Activated gamma-delta T cell treated with anti-CD3 and anti-CD28 coated beads, Interleukin-2, amount 50 U/mL, for 16 hours (primary cell): ENCODE results near the gene MRPL44.
A peak's percentile ranks its signal among the peaks of the same experiment; 100 is the strongest.

Experiments
- DNase-seq: peaks from one replicate; pipeline ENCODE4 v3.0.0-alpha.2; 2020; ENCODE audit warnings: low read depth

Gene MRPL44

DNA sequence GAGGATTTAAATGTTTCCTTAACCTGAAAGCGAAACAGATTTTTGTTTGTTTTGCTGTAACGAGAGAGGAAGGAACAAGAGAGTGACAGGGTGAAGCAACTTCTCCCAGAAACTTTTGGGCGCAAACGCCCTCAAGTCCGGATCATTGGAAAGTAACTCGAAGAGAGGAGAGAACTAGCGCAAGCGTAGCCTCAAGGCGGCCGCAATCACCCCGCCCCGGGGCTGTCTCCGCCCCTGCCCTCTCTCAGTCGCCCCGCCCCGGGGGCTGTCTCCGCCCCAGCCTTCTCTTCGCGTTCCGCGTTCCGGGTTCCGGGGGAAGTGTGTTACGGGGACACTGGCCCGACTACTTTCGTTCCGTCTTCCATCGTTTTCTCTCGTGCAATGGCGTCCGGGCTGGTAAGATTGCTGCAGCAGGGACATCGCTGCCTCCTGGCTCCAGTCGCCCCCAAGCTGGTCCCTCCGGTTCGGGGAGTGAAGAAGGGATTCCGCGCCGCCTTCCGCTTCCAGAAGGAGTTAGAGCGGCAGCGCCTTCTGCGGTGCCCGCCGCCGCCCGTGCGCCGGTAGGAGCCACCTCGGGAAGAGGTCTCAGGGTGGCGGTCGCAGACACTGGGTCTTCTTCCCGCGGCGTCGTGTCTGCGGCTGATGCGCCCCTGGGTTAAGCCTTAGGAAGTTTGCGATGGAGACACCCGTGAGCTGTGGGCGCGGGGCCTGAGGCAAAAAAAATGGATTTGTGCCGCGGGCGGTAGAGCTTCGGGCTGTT lies at the start of gene MRPL44:
TSS of gene MRPL44 (plus strand) at position 372 of the 760 bp plus-strand sequence. CDS start at position 382, 10 bp downstream.
- peak; percentile 95 for DNase-seq

DNA sequence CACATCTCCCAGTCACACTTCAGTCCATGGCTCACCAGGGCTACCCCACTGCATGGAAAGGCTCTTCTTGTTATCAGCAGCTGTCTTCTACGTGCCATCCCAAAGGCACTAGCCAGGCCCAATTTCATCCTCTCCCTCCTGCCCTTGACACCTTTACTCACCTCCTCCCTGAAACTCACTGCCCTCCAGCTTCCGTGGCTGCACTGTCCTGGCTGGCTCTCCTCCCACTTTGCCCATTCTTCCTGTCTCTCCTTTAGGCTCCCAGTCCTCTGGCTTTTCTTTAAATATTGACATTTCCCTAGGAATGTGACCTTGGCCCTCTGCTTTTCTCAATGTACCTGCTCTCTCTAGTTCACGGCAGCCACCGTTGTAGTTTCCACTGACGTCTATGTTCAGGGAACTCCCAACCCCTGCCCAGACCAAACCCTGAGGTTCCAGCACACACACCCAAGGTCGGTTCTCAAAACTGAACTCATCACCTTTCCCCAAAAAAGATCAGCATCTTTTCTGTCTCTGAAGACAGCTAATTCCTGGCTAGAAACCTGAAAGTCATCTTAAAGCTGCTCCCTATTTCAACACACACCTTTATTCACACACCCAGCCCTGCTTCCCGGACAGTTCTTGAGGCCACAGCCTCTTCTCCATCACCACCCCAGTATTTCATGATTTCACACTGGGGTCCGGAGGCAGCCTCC lies 48.8 kb upstream of the MRPL44 start:
- DNase-seq: no peak

DNA sequence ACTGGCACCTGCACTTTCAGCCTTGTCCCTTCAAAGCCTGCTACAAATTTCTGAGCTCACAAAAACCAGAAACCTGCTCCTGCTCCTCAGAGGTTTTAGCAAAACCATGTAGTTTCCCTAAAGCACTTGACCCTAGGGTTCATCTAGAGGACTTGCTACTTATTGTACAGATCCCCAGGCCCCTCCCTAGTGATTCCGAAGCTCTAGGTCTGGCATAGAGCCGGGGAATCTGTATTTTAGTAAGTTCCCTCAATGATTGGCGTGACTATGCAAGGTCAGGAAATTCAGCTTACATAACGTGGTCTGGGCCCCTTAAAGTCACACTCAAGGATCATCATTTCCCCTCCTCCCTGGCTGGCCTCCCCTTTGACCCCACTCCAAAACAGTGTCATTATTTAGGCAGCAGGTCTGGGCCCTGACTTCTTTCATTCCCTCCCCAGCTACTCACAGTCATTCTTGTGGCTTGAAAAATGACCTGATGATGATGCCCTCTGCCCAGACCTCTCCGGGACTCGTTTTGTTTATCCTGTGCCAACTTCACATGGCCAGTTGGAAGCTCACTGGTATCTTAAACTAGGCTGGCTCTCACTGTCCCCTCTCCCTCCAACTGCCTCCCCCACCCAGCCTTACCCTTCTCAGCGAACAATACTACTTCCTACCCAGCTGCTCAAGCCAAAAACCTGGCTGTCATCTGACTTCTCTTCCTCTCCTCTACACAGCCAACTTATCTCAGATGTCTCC lies 48.1 kb upstream of the MRPL44 start:
- no peak for DNase-seq

DNA sequence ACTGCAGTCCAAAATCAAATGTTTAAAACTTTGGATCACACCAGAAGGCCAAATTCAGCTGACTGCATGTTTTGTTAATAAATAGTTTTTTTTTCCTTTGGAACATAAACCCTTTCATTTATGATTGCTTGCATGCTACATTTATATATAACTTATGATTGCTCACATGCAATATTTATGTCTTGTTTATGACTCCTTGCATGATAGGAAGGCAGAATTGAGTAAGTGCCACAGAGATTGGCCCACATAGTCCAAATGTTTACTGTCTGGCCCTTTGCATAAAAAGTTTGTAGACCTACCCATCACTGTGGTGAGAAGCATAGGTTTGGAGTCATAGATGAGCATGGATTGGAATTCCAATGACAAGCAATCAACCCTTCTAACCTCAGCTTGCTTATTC lies 42.9 kb upstream of the MRPL44 start:
- DNase-seq: no peak

DNA sequence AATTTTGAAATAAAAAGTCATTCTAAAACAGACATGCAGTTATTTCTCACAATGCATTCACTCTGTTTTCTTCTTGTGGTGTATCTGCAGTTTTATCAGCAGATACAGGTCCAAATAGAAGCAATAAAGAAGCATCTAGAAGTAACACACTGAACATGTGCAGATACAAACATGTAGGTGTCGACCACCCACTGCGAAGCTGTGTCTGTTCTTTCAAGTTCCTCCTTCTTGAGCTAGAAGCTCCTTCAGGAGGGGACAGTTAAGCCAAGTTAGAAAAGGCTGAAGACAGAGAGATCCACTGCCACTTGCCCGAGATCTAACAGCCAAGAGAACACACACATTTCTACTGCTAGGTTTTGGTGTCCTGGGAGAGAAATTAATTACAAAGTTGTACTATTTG lies 42.2 kb upstream of the MRPL44 start:
- no peak for DNase-seq

DNA sequence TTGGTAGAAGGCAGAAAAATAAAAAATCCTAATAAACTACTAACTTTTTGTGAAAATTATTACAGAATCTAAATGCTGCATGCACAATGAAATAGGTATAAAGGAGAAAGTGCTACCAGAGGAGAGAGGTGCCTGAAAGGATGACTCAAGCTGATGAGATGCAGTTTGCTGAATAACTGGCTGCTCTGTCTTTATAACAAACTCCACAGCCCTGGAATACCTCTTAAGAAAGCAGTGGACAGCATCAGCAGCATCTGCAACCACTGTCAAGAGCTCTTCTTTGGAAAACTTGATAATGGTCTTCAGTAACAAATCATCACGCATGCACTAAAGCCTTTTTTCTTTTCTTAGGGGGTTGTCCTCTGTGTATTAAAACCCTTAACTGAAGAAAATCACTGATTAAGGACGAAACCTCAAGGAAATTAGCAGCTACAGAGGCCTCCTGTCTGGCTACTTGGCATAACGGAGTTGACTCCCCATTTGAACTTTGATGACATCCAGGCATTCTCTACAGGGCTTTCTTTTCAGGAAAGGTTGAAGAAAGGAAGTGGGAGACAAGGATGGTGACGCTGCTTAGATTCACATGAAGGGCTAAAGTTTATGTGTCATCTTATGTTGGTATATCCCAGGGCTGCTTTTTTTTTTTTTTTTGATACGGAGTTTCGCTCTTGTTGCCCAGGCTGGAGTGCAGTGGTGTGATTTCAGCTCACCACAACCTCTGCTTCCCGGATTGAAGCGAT lies 40.9 kb upstream of the MRPL44 start:
- no peak for DNase-seq

DNA sequence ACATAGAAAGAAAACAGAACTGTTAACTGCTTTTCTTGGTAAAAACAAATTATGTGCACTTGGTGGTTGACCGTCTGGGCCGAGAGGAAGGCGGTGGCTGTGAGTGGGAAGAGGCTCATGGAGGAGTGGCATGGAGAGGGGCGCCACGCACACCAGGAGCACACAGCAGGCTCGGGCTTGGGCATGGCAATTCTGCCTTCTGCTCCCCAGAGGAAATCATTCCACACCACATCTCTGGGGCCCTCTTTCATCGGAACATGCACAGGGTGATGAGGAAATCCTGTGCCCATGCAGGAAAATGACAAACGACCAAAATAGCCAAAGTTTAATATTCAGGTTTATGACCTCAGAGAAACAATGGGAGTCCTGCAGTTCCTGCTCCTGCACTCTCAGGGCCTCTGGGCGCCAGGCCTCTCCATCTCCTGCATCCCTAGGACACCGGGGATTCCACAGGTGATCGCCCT lies 38.6 kb upstream of the MRPL44 start:
- no peak for DNase-seq

DNA sequence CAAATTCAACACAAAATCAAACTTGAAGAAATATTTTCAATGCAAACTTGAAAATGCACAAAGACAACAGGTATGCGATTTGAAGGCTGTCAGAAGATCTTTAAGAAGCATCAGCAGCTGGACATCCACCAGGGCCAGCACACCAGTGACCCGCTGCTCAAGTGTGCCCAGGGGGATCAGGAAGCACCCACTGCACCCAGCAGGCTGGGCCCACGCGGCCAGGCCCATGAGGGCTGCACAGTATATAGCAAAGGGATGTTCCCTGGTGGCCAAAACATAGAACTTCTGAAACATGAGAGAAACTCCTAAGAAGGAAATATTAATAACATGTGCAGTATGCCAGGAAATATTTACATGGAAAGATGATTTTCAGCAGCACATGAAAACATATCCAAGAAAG lies 37.2 kb upstream of the MRPL44 start:
- no peak for DNase-seq

DNA sequence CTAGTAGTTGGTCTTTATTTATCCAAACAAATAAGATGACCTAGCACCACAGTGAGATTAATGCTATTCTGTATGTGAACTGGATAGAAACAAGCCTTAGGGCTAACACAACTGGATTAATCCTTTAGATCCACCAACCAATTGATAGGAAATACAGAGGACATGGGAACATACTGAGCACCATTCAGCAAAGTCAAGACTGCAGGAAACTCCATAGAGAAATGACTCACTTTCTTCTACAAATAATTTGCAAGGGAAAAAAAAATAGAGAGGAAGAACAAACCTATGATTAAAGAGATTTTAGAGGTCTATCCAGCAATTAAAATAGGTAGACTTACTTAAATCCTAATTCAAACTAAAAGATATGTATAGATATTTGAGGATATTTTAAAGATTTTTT lies 36.1 kb upstream of the MRPL44 start:
- no peak for DNase-seq

DNA sequence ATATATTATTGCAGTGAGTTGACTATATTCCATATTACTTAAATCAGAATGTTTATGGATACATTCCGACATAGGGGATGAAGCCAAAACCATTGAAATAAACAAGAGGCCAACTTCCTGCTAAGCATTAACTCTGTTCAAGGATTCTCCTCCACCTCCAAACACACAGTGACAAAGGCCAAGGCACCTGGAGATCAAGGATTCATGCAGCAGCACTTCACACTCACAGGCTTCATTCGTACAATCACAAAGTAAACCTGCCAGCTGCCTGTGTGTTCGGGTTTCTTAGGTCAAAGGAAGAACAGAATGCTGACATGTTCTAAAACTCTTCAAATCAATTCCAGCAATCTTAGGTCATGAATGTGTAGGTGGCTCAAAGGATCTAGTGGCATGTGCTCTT lies 35.0 kb upstream of the MRPL44 start:
- DNase-seq: no peak

DNA sequence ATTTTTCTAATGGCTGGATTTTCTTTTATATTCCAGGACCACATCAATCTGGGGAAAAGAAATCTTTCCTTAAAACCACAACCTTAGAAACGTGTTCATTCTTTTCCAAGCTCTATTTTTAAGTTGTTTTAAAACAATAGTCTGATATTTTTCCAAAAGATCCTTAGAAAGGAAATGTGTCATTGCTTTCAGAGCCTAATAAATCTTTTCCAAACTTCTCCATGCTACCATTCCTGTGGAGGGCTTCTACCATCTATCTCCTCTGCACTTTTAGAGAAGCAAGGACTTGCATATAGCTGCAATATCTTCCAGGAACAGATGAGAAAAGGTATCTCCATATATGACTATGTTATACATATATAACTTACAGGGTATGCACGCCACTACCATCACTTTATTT lies 33.3 kb upstream of the MRPL44 start:
- no peak for DNase-seq

DNA sequence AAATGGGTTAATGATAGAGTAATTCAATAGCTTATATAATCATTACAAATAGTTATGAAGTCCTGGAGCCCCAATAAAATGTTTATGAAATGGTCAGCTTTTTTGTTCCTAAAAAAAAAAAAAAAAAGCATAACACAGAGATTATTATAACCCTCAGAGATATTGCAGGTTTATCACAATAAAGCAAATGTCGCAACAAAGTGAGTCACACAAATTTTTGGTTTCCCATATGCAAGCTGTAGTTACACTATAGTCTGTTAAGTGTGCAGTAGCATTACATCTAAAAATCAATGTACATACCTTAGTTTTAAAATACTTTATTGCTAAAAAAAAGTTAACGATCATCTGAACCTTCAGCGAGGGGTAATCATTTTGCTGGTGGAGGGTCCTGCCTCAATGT lies 32.2 kb upstream of the MRPL44 start:
- DNase-seq: no peak

DNA sequence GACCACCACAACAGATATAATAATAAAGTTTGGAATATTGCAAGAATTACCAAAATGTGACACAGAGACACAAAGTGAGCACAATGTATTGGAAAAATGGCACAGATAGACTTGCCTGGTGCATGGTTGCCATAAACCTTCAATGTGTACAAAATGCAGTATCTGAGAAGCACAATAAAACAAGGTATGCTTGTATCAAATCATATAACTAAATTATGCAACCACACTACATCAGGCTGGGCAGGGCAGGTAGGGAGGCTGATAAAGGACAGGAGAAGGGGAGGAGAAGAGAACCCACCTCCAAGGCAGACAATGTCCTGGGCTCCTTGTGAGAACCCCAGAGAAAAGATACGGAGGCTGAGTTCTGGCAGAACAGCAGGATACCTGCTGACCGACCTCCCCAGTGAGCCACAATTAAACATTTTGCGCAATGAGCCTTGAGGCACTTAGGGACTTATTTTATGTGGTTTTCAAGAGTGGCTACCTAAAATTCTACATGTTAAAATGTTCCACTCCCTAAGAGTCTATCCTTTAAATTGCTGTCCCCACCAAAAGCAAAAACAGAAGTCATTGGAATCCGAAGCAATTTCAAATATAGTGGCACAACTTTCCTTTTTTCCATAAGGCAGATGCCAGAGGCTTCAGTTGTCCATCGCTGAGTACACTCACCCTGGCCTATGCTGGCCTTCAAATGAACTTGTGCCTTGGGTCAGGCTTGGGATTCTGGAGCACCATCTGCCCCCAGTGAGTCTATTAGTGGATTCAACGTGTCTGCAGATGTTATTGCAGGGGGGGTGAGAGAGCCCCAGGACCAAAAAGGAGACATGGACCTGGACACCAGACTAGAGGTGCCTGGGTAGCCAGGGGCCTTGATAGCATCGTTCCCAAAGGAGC lies 28.9 kb upstream of the MRPL44 start:
- DNase-seq: no peak

DNA sequence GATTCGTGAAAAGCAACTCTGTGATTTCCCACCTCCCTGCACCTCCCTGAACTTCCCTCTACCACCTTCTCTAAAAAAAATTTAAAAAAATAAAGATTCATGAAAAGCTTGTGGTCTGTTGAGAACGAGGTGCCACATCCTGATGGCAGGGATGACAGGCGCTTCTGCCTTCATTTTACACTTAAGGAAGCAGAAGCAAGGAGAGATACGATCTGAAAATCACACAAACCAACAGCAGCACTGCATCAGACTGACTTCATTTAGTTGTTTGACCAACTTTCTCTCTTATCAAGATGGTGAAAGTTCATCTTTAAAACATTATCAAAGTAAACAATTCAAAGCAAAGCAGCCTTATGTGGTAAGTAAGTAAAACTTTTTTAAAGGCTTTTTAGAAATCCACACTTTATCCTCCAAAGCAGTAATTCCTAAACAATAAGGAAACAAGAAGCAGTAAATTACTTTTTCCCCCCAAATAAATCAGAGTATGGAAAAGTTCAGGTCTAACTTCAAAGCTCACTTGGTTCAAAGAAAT lies 27.6 kb upstream of the MRPL44 start:
- no peak for DNase-seq

DNA sequence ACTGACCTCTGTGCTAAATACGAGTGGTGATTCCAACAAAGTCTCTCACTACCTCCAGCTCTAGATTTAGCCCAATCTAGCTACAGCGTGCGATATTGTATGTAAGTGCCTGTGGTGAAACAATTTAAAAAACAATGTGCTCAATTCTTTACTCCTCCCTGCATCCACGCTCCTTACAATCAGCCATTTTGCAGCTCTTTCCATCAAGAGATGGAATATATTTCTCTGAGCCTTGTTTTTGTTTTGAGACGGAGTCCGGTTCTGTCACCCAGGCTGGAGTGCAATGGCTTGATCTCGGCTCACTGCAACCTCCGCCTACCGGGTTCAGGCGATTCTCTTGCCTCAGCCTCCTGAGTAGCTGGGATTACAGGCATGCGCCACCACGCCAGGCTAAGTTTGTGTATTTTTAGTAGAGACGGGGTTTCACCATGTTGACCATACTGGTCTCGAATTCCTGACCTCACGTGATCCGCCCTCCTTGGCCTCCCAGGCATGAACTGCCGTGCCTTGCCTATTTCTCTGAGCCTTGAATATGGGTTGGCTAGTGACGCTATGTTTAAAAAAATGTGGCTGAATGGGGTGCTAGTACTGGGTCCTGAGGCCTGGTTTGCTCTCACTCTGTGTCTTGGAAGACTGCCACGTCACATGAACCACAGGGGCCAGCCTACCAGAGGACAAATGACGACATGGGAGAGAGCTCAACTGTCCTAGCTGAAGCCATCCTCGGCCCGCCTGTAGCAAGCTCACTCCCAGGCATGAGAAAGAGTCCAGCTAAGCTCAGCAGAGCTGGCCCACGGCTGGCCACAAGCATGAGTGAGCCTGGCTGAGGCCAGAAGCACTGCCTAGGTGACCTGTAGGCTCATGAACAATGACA lies 26.9 kb upstream of the MRPL44 start:
- DNase-seq: no peak

DNA sequence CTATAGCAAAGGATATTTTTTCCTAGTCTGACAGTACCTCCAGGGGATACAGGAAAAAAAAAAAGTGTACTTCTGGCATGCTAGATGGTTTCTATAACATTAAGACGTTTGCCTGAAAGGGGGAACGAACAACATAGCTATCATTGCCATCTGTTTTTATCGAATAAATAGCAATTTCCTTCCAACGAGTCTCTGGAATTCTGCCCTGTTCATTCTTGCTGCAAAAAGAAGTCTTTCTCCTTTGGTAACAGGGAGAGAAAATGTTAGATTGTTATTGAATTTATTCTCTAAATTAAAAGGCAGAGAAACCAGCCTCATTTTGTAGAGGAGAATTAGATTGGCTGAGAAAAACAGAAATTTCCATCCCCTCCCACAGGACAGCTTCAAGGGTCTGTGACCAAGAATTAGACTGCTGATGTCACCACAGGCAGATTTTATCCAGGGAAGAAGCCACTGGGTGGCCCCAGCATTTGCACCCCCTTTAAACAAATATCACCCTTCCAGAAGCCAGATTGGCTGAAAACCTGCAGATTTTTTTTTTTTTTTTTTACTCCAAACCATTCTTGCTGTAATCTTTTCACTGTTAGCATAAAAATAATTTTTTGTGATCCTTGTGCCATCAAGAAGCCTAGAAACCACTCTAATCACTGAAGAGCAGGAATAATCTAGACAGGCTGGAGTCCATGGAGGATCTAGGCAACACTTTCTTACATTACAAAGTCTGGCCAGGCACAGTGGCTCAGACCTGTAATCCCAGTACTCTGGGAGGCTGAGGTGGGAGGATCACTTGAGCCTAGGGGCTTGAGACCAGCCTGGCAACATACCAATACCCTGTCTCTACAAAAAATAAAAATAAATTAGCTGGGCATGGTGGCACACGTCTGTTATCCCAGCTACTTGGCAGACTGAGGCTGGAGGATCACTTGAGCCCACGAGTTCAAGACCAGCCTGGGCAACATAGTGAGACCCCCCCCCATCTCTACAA lies 24.2 kb upstream of the MRPL44 start:
- DNase-seq: no peak

DNA sequence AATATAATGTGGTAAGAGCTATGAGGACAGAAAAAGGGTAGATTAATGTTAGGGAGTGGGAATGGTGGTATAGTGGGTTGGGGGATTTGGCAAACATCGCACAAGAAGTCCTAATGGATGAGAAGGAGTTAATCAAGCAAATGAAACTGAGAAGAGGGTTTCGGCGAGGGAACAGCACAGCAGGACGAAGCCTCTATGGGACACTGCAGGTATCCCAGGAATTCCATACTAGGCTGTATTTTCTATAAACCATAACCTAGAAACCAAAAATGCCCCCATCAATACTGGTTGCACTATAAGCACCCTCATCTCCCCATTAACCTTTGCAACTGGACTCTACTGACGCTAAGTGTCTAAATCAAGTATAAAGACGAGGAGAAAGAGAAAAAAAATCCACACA lies 22.4 kb upstream of the MRPL44 start:
- DNase-seq: no peak

DNA sequence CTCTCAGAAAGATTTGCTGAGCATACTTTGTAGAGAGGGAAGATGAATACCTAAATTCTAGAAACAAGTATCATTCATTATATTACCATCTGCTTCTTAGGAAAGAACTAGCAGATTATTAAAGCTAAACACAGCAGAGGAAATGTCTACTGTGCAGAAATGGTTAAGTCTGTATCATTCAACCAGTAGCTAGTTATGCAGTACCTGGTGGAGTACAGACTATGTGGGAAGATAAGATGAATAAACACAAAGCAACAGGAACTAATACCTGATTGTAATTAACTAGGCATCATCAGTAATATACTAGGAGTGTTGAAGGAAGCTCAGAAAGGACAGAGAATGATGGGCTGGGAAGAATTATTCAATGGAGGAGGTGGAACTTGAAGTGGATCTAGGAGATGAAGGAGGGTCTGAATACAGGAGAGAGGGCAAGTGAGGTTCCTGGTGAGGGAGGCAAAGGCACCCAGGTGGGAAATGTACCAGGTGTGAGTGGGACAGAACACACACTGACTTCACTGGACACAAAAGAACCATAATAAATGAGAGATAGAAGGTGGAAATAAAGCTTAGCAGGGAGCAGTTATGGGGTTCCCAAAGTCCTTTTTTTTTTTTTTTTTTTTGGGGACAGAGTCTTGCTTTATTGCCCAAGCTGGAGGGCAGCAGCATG lies 21.7 kb upstream of the MRPL44 start:
- no peak for DNase-seq
